GM19240 (cell line): ENCODE results near the gene C15orf39.
"Not testable (repeated sequence)": the region's sequence is repeated elsewhere in the genome, so short reads cannot be mapped to it uniquely, and the experiment has no call there.

Source experiments
- DNase-seq: peaks from one replicate; pipeline ENCODE4 v3.0.0; 2011; ENCODE audit warnings: low spot score; ENCODE audit not compliant: insufficient read length

Gene C15orf39

GRCh38 chr15:75230551-75231371, 29.1 kb downstream of the C15orf39 start:
- no peak for DNase-seq

- no peak for DNase-seq
These were observed 30.2 kb downstream of the C15orf39 start for GRCh38 chr15:75231836-75232235.

- DNase-seq: no peak
These were observed 30.7 kb downstream of the C15orf39 start for GRCh38 chr15:75232252-75232813.

GRCh38 chr15:75232826-75233503, 31.3 kb downstream of the C15orf39 start:
- DNase-seq: no peak

GRCh38 chr15:75233504-75234190, 32.0 kb downstream of the C15orf39 start:
- no peak for DNase-seq

GRCh38 chr15:75234191-75234810, 32.6 kb downstream of the C15orf39 start:
- DNase-seq: no peak

- no peak for DNase-seq
These were observed 33.5 kb downstream of the C15orf39 start for GRCh38 chr15:75235051-75235673.

GRCh38 chr15:75235760-75236729, 34.4 kb downstream of the C15orf39 start:
- DNase-seq: no peak

- DNase-seq: no peak
These were observed 35.8 kb downstream of the C15orf39 start for GRCh38 chr15:75237316-75237982.

- DNase-seq: no peak
These were observed 36.5 kb downstream of the C15orf39 start for GRCh38 chr15:75238150-75238549.

- DNase-seq: not testable (repeated sequence)
These were observed 44.1 kb downstream of the C15orf39 start for GRCh38 chr15:75245741-75246140.

GRCh38 chr15:75248991-75249390, 47.3 kb downstream of the C15orf39 start:
- DNase-seq: not testable (repeated sequence)

- no peak for DNase-seq
These were observed 48.0 kb downstream of the C15orf39 start for GRCh38 chr15:75249726-75250125.

GRCh38 chr15:75251343-75251742, 49.7 kb downstream of the C15orf39 start:
- DNase-seq: not testable (repeated sequence)

GRCh38 chr15:75252285-75252684, 50.6 kb downstream of the C15orf39 start:
- DNase-seq: not testable (repeated sequence)

- DNase-seq: not testable (repeated sequence)
These were observed 56.4 kb downstream of the C15orf39 start, which contains the start of gene GOLGA6C for GRCh38 chr15:75258034-75258433. GOLGA6C (plus strand) TSS chr15:75258334; CDS start chr15:75258599, 265 bp downstream.

GRCh38 chr15:75258620-75259343, 57.1 kb downstream of the C15orf39 start:
- not testable (repeated sequence) for DNase-seq

GRCh38 chr15:75259873-75260272, 58.2 kb downstream of the C15orf39 start:
- not testable (repeated sequence) for DNase-seq
